Esophagus (tissue), 2 donors: ENCODE results near the gene PTPN23. TPM values are rescaled to one million over a fixed set of nuclear protein-coding genes. Genes with fewer than 3 reads are reported as not detected.
"Not testable (repeated sequence)": the region's sequence is repeated elsewhere in the genome, so short reads cannot be mapped to it uniquely, and the experiment has no call there.

Experiments
- H3K27ac ChIP-seq, 2 donors: one replicate each; pipeline ENCODE4 v1.5.1; 2013; ENCODE audit warnings: low read depth in 2 of 2, mild to moderate bottlenecking in 2 of 2, inconsistent platforms in 1 of 2, low read length in 1 of 2, moderate library complexity in 1 of 2
- H3K27me3 ChIP-seq, 2 donors: one replicate each; pipeline ENCODE4 v1.6.1; 2013; ENCODE audit warnings: low read length in 2 of 2, control low read depth in 1 of 2, mild to moderate bottlenecking in 1 of 2; ENCODE audit not compliant: insufficient read depth in 2 of 2, control insufficient read depth in 1 of 2
- H3K36me3 ChIP-seq, 2 donors: one replicate each; pipeline ENCODE4 v1.6.1; 2013; ENCODE audit warnings: low read length in 1 of 2; ENCODE audit not compliant: control insufficient read depth in 2 of 2, insufficient read depth in 2 of 2
- H3K4me1 ChIP-seq, 2 donors: one replicate each; pipeline ENCODE4 v1.6.1; 2013; ENCODE audit warnings: low read length in 1 of 2; ENCODE audit not compliant: control insufficient read depth in 2 of 2, insufficient read depth in 2 of 2
- H3K4me3 ChIP-seq, 2 donors: one replicate each; pipeline ENCODE4 v1.5.1; 2013; ENCODE audit warnings: low read length in 2 of 2, mild to moderate bottlenecking in 2 of 2, low read depth in 1 of 2, moderate library complexity in 1 of 2
- H3K9me3 ChIP-seq, 2 donors: one replicate each; pipeline ENCODE4 v1.6.1; 2013; ENCODE audit warnings: mild to moderate bottlenecking in 2 of 2, low read depth in 1 of 2, low read length in 1 of 2, moderate library complexity in 1 of 2; ENCODE audit not compliant: control insufficient read depth in 2 of 2, insufficient read depth in 1 of 2
- WGBS, 2 donors: extraction: QIAGEN DNeasy Blood & Tissue Kit; methylation state at CpG; one replicate each; pipeline ENCODE4 v1.1.7; 2013; 5-methylcytosine and 5-hydroxymethylcytosine counted together
- polyA plus RNA-seq, 2 donors: library from polyadenylated mRNA; stranded (reverse); fragments of 200-250 nt; gene quantifications; one replicate each; pipeline ENCODE4 v1.2.3, GENCODE V29; 2013
- donor health status: healthy with polysubstance abuse.
- donor health status: Bipolar disorder and iron deficiency.

The PTPN23 gene
- polyA plus RNA-seq, 2 donors: 12.2 to 26.7 TPM

DNA sequence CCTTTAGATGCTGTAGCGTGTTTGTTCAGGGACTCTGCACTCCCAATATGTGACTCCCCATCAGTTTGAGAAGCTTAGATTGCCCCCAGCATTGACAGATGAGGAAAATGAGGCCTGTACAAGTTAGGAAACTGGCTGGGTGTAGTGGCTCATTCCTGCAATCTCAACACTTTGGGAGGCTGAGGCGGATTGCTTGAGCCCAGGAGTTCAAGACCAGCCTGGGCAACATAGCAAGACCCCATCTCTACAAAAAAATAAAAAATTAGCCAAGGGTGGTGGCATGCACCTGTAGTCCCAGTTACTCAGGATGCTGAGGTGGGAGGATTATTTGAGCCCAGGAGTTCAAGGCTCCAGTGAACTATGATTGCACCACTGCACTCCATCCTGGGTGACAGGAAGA lies 14.0 kb upstream of the PTPN23 start:
- WGBS, 2 donors: 95% methylated on average over 2 of the region's 2 CpGs
- H3K9me3 ChIP-seq: no peaks in the 10 kb centered on the region
- H3K27ac ChIP-seq: no peak overlapping the region
- no peaks in the 10 kb centered on the region for H3K36me3 ChIP-seq
- H3K27me3 ChIP-seq: no peaks in the 10 kb centered on the region
- H3K4me3 ChIP-seq: no peak overlapping the region
- no peaks in the 10 kb centered on the region for H3K4me1 ChIP-seq

DNA sequence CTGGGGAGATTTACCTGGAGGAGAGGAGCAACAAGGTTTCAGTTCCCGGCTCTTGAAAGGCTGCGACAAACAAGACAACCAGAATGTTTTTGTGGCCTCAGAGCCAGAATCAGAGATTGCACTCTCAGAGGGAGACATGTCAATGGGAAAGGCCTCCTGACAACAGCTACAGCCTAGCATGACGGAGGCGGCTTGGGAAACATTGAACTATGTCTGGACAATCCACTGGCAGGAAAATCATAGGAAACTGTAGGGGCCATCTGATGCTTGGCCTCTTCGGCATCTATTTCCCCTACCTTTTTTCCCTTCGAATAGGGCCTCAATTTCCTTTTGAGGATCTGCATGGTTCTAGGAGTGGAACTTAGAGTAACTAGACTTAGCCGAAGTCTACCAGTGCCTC lies 13.2 kb upstream of the PTPN23 start:
- no peaks in the 10 kb centered on the region for H3K27me3 ChIP-seq
- 87 to 94% methylated on average over 7 of the region's 7 CpGs for WGBS, 2 donors
- H3K36me3 ChIP-seq: no peaks in the 10 kb centered on the region
- H3K27ac ChIP-seq: no peak overlapping the region
- H3K9me3 ChIP-seq: no peaks in the 10 kb centered on the region
- H3K4me3 ChIP-seq: no peak overlapping the region
- no peaks in the 10 kb centered on the region for H3K4me1 ChIP-seq

DNA sequence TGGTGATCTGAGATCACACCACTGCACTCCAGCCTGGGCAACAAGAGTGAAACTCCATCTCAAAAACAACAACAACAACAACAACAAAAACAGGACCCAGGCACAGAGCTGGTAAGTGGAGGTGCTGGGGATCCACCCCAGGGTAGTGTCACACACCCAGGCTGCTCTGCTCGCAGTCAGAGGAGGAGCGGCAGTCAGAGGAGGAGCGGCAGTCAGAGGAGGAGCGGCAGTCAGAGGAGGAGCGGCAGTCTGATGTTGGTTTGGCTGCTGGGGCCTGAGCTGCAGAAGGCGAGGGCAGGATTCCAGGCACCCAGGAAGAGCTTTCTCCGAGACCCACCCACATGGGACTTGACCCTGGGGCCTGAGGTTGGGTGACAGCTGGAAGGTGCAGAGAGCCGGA lies 10.8 kb upstream of the PTPN23 start:
- WGBS, 2 donors: 79 to 93% methylated on average over 8 of the region's 8 CpGs
- not testable (repeated sequence) for H3K9me3 ChIP-seq, H3K36me3 ChIP-seq, H3K27ac ChIP-seq, H3K4me1 ChIP-seq, H3K27me3 ChIP-seq, H3K4me3 ChIP-seq

DNA sequence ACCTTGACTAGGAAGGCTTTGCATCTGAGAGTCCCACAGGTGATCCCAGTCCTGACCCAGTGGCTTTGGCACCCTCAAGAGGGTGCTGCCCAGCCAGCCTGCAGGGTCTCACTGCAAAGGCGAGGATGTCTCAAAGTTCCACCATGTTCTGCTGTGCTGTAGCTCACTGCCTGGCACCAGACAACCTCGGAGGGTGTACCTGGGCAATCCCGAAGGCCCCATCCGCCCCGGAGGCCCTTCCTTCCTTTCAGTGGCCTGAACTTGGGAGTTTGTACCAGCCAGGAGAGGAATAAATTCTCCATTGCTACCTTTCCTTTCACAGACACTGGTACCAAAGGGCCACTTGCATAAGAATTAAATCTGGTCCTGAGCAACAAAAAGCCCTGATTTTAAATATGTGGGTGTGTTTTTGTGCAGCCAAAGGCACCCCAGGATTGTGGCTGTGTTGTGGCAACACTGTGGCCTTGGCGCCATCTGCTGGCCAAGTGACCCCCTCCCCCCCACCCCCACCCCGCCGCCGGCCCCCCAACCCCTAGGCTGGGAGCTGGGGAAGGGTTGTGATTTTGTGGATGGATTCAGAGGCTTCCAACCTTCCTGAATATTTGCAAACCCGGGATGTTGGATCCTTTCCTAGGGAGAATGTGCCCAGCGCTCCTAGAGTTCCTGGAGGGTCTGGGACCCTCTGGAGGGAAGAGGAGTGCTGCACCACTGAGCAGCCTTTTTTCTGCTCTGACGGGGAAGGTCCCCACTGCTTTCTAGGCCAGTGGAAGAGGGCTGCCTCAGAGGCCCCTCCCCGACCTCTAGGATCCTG lies 9.7 kb upstream of the PTPN23 start:
- Histone ChIP-seq H3K27me3 (no peaks in the 10 kb centered on the region), H3K36me3 (no peaks in the 10 kb centered on the region), H3K4me3 (no peak overlapping the region), H3K27ac (no peak overlapping the region), H3K9me3 (no peaks in the 10 kb centered on the region), H3K4me1 (no peaks in the 10 kb centered on the region)
- 35 to 37% methylated on average over 13 of the region's 13 CpGs for WGBS, 2 donors

DNA sequence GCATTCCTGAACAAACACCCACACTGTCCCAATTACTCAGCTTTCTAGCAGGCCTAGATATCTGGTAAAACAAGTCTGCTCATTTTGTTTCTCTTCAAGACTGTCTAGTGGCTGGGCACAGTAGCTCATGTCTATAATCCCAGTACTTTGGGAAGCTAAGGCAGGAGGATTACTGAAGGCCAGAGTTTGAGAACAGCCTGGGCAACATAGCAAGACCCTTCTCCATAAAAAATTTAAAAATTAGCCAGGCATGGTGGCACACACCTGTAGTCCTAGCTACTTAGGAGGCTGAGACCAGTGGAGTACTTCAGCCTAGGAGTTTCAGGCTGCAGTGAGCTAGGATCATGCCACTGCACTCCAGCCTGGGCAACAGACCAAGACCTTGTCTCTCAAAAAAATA lies 6.2 kb upstream of the PTPN23 start:
- Histone ChIP-seq H3K4me3 (no peak overlapping the region), H3K27ac (no peak overlapping the region), H3K27me3 (no peaks in the 10 kb centered on the region), H3K9me3 (no peaks in the 10 kb centered on the region), H3K4me1 (no peaks in the 10 kb centered on the region), H3K36me3 (no peaks in the 10 kb centered on the region)

DNA sequence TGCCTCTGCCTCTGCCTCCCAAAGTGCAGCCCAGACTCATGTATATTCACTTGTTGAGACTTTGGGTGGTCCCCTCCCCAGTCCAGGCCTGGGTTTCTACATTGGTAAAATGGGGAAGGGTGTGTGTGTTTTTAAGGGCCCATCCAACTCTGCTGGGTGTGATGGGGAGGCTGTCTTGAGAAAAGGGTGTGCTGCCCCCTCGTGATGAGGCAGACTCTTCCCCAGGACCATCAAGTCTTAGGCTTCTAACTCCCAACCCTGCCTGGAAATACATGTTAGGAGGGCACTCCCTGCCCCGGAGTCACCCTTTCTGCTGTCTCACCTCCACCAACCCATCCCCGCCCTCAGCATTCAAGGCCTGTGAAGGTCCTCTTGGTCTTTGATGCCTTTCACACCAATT lies 4.4 kb upstream of the PTPN23 start:
- 79 to 83% methylated on average over 3 of the region's 3 CpGs for WGBS, 2 donors
- Histone ChIP-seq H3K9me3 (no peaks in the 10 kb centered on the region), H3K4me1 (no peaks in the 10 kb centered on the region), H3K4me3 (no peak overlapping the region), H3K27me3 (no peaks in the 10 kb centered on the region), H3K27ac (no peak overlapping the region), H3K36me3 (no peaks in the 10 kb centered on the region)

DNA sequence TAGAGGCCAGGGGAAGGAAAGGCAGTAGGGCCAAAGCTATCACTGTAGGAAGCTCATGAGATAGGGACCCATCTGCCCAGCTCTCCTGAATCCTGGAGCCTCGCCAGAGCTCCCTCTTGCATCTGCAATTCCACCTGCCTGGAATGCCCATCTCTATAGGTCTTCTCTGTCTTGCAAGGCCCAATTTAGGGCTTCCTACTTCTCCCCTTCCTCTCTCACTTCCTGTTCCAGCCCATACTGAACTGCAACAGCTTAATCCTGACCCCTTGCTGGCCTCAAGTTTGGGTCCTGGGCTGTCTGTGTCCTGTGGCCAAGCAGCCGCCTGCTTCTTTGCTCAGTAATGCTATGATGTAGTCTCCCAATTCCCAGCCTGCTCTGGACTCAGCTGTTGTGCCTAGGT lies 3.6 kb upstream of the PTPN23 start:
- no peak overlapping the region for H3K4me3 ChIP-seq
- 82 to 97% methylated on average over 2 of the region's 2 CpGs for WGBS, 2 donors

DNA sequence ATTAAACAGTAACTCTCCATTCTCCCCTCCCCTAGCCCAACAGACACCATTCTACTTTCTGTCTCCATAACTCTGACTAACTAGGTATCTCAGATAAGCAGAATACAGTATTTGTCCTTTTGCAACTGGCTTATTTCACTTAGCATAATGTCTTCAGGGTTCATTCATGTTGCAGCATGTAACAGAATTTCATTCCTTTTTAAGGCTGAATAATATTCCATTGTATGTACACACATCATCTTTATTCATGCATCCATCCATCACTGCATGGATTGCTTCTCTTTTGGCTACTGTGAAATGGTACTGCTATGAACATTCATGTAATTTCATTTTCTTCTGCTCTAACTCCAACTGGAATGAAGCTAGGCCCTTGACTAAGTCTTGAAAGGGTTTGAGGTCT lies 2.0 kb upstream of the PTPN23 start:
- no peaks in the 10 kb centered on the region for H3K4me1 ChIP-seq
- H3K4me3 ChIP-seq: no peak overlapping the region
- no peaks in the 10 kb centered on the region for H3K36me3 ChIP-seq
- H3K27ac ChIP-seq: no peak overlapping the region
- H3K27me3 ChIP-seq: no peaks in the 10 kb centered on the region
- no peaks in the 10 kb centered on the region for H3K9me3 ChIP-seq

More for the DNA sequence above, 3.6 kb upstream of the PTPN23 start:
- Histone ChIP-seq H3K36me3 (no peaks in the 10 kb centered on the region), H3K4me1 (no peaks in the 10 kb centered on the region), H3K27ac (no peak overlapping the region), H3K9me3 (no peaks in the 10 kb centered on the region), H3K27me3 (no peaks in the 10 kb centered on the region)

DNA sequence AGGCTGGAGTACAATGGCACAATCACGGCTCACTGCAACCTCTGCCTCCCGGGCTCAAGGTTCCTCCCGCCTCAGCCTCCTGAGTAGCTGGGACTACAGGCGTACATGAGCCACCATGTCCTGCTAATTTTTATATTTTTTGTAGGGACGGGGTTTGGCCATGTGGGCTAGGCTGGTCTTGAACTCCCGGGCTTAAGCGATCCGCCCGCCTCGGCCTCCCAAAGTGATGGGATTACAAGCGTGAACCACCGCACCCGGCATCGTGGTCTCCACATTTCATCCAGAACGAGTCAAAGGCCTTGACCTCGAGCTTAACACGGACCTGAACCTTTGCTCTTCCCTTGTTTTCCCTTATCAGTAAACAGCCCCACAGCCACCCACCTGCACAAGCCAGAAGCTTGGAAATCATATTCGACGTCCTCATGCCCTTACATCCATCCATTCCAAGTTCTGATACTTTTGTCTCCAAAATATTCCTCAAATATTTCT lies 1.4 kb upstream of the PTPN23 start:
- Histone ChIP-seq H3K27me3 (no peaks in the 10 kb centered on the region), H3K4me3 (peak overlapping the region in 1 of 2 donors; percentile 82), H3K9me3 (no peaks in the 10 kb centered on the region), H3K36me3 (no peaks in the 10 kb centered on the region), H3K27ac (no peak overlapping the region), H3K4me1 (no peaks in the 10 kb centered on the region)
- 74 to 84% methylated on average over 19 of the region's 19 CpGs for WGBS, 2 donors

DNA sequence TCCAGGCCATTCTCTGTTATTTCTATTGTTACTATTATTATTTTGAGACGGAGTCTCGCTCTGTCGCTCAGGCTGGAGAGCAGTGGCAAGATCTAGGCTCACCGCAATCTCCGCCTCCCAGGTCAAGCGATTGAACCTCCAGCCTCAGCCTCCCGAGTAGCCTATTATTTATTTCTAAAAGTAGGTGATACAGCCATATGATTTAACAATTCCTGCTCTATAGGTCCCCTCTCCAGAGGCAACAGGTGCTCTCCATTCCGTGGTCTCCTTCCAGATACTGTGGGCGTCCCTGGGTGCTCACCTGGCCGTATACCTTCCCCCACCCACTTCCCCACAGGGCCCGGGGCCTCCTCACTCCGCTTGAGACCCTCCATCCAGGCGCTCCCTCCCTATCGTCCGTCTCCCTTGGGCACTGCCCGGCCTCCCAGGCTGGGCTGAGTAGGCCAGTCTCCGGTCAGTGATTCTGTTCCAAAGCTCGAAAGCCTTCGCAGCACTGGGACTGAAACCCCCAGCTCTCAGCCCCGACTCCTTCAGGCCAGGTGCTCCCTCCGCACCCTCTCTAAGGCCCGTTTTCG lies 708 bp upstream of the PTPN23 start:
- peak overlapping the region; percentile 94 to 100 for H3K27ac ChIP-seq
- peak overlapping the region; percentile 76 to 82 for H3K4me3 ChIP-seq
- WGBS, 2 donors: 9 to 11% methylated on average over 23 of the region's 23 CpGs
- H3K36me3 ChIP-seq: no peaks in the 10 kb centered on the region
- no peaks in the 10 kb centered on the region for H3K9me3 ChIP-seq
- no peaks in the 10 kb centered on the region for H3K27me3 ChIP-seq
- H3K4me1 ChIP-seq: no peaks in the 10 kb centered on the region
